H9 (cell line): ENCODE results near the gene DIS3L2. TPM values are rescaled to one million over a fixed set of nuclear protein-coding genes. Genes with fewer than 3 reads are reported as not detected.

Source experiments
- DNase-seq: peaks from one replicate; pipeline ENCODE4 v3.0.0-alpha.2; 2017
- H2AFZ ChIP-seq: one replicate; pipeline ENCODE4 v1.6.1; 2013; ENCODE audit warnings: mild to moderate bottlenecking, low read length, control low read depth, moderate library complexity
- H2AK5ac ChIP-seq: 2 replicates; pipeline ENCODE4 v1.6.1; 2013; ENCODE audit warnings: low read length, control low read depth, mixed read lengths; ENCODE audit not compliant: insufficient read length
- H2BK120ac ChIP-seq: one replicate; pipeline ENCODE4 v1.6.1; 2013; ENCODE audit warnings: low read depth, mild to moderate bottlenecking, low read length, control low read depth, inconsistent platforms; ENCODE audit not compliant: poor library complexity, severe bottlenecking
- H2BK12ac ChIP-seq: 2 replicates; pipeline ENCODE4 v1.6.1; 2013; ENCODE audit warnings: low read length, control low read depth, mixed read lengths, low read depth; ENCODE audit not compliant: insufficient read length
- H2BK15ac ChIP-seq: 2 replicates; pipeline ENCODE4 v1.6.1; 2013; ENCODE audit warnings: low read depth, low read length, control low read depth
- H2BK20ac ChIP-seq: one replicate; pipeline ENCODE4 v1.6.1; 2013; ENCODE audit warnings: low read depth, mild to moderate bottlenecking, low read length, control low read depth, inconsistent platforms; ENCODE audit not compliant: poor library complexity, severe bottlenecking
- H2BK5ac ChIP-seq: 2 replicates; pipeline ENCODE4 v1.6.1; 2013; ENCODE audit warnings: low read length, control low read depth, mixed read lengths; ENCODE audit not compliant: insufficient read length
- H3K14ac ChIP-seq: 2 replicates; pipeline ENCODE4 v1.6.1; 2013; ENCODE audit warnings: low read length, control low read depth; ENCODE audit not compliant: insufficient read depth
- H3K18ac ChIP-seq: 2 replicates; pipeline ENCODE4 v1.6.1; 2013; ENCODE audit warnings: low read depth, mild to moderate bottlenecking, mixed read lengths, low read length, control low read depth; ENCODE audit not compliant: insufficient read length
- H3K23ac ChIP-seq: 2 replicates; pipeline ENCODE4 v1.6.1; 2013; ENCODE audit warnings: low read length, control low read depth, mixed read lengths, low read depth; ENCODE audit not compliant: insufficient read length
- H3K23me2 ChIP-seq: 2 replicates; pipeline ENCODE4 v1.6.1; 2013; ENCODE audit warnings: low read depth, mild to moderate bottlenecking, mixed read lengths, low read length, control low read depth; ENCODE audit not compliant: insufficient read length, poor library complexity, severe bottlenecking
- H3K27ac ChIP-seq: 2 replicates; pipeline ENCODE4 v1.5.1; 2013; ENCODE audit warnings: low read length, control low read depth, mixed read lengths, low read depth; ENCODE audit not compliant: insufficient read length
- H3K27me3 ChIP-seq: 2 replicates; pipeline ENCODE4 v1.6.1; 2013; ENCODE audit warnings: low read length, control low read depth, inconsistent platforms; ENCODE audit not compliant: insufficient read depth
- H3K4ac ChIP-seq: 2 replicates; pipeline ENCODE4 v1.6.1; 2013; ENCODE audit warnings: low read depth, mild to moderate bottlenecking, control low read depth, inconsistent platforms, low read length, moderate library complexity
- H3K4me1 ChIP-seq: 2 replicates; pipeline ENCODE4 v1.6.1; 2013; ENCODE audit warnings: low read length, control low read depth, inconsistent platforms; ENCODE audit not compliant: insufficient read depth
- H3K4me2 ChIP-seq: 2 replicates; pipeline ENCODE4 v1.6.1; 2013; ENCODE audit warnings: low read length, control low read depth, mixed read lengths; ENCODE audit not compliant: insufficient read length, insufficient read depth
- H3K56ac ChIP-seq: 2 replicates; pipeline ENCODE4 v1.6.1; 2013; ENCODE audit warnings: low read depth, mild to moderate bottlenecking, mixed read lengths, low read length, control low read depth; ENCODE audit not compliant: insufficient read length
- H3K79me1 ChIP-seq: 2 replicates; pipeline ENCODE4 v1.6.1; 2013; ENCODE audit warnings: low read depth, mild to moderate bottlenecking, moderate library complexity, low read length, control low read depth, inconsistent platforms; ENCODE audit not compliant: insufficient read depth, poor library complexity, severe bottlenecking
- H3K79me2 ChIP-seq: 2 replicates; pipeline ENCODE4 v1.6.1; 2013; ENCODE audit warnings: low read length, control low read depth, inconsistent platforms; ENCODE audit not compliant: insufficient read depth
- H3K9ac ChIP-seq: 2 replicates; pipeline ENCODE4 v1.6.1; 2013; ENCODE audit warnings: low read length, control low read depth, mixed read lengths; ENCODE audit not compliant: insufficient read length; ENCODE audit errors: extremely low read depth
- H3K9me3 ChIP-seq: one replicate; pipeline ENCODE4 v1.6.1; 2013; ENCODE audit warnings: low read depth, low read length, inconsistent platforms; ENCODE audit not compliant: control insufficient read depth
- H3T11ph ChIP-seq: one replicate; pipeline ENCODE4 v1.6.1; 2013; ENCODE audit warnings: mild to moderate bottlenecking, low read length, control low read depth, inconsistent platforms
- H4K20me1 ChIP-seq: one replicate; pipeline ENCODE4 v1.6.1; 2013; ENCODE audit not compliant: control insufficient read depth, insufficient read length, insufficient read depth
- H4K5ac ChIP-seq: 2 replicates; pipeline ENCODE4 v1.6.1; 2013; ENCODE audit warnings: low read depth, mild to moderate bottlenecking, mixed read lengths, low read length, control low read depth; ENCODE audit not compliant: insufficient read length
- H4K8ac ChIP-seq: replicated peaks from 2 replicates; pipeline ENCODE4 v1.6.1; 2013; ENCODE audit warnings: low read length, control low read depth, mixed read lengths, low read depth; ENCODE audit not compliant: insufficient read length
- H4K91ac ChIP-seq: 2 replicates; pipeline ENCODE4 v1.6.1; 2013; ENCODE audit warnings: low read depth, mild to moderate bottlenecking, moderate library complexity, mixed read lengths, low read length, control low read depth; ENCODE audit not compliant: insufficient read length
- H3K27ac Mint-ChIP-seq, 3 experiments: 2 replicates in 2 of 3; 3 replicates in 1 of 3; pipeline ENCODE4 v1.8.0; 2020 to 2021; ENCODE audit warnings: mixed read lengths in 3 of 3, mild to moderate bottlenecking in 1 of 3, moderate library complexity in 1 of 3
- H3K27me3 Mint-ChIP-seq: 2 replicates; pipeline ENCODE4 v1.8.0; 2021; ENCODE audit warnings: low read depth, mild to moderate bottlenecking, moderate library complexity, mixed read lengths
- H3K36me3 Mint-ChIP-seq, 3 experiments: 2 replicates in 2 of 3; 3 replicates in 1 of 3; pipeline ENCODE4 v1.8.0; 2020 to 2021; ENCODE audit warnings: low read depth in 3 of 3, mixed read lengths in 3 of 3; ENCODE audit not compliant: insufficient read depth in 1 of 3
- H3K4me1 Mint-ChIP-seq, 2 experiments: 2 replicates each; pipeline ENCODE4 v1.8.0; 2020; ENCODE audit warnings: mixed read lengths in 2 of 2
- H3K4me3 Mint-ChIP-seq, 2 experiments: 2 replicates in 1 of 2; 3 replicates in 1 of 2; pipeline ENCODE4 v1.8.0; 2020 to 2021; ENCODE audit warnings: mild to moderate bottlenecking in 2 of 2, mixed read lengths in 2 of 2, moderate library complexity in 1 of 2
- H3K9me3 Mint-ChIP-seq, 2 experiments: 2 replicates in 1 of 2; 3 replicates in 1 of 2; pipeline ENCODE4 v1.8.0; 2020; ENCODE audit warnings: mild to moderate bottlenecking in 2 of 2, mixed read lengths in 2 of 2, moderate library complexity in 1 of 2
- CTCF ChIP-seq: fragments of 200-600 bp; sonication (generic); conservative IDR thresholded peaks from 3 replicates; pipeline ENCODE4 v1.8.0; 2021; ENCODE audit warnings: antibody characterized with exemption, mild to moderate bottlenecking
- WGBS: extraction: QIAGEN DNeasy Blood & Tissue Kit; methylation state at CpG from one replicate; pipeline ENCODE4 v1.1.7; 2013; ENCODE audit warnings: missing lambda C conversion rate, low lambda C conversion rate, mixed read lengths; ENCODE audit not compliant: insufficient read length; ENCODE audit errors: extremely low coverage; 5-methylcytosine and 5-hydroxymethylcytosine counted together
- total RNA-seq: library from RNA; stranded (reverse); gene quantifications from 2 replicates; pipeline ENCODE4 v1.2.1, GENCODE V29; 2021

The DIS3L2 gene
- total RNA-seq, 1 experiment from 2014 or later: 28.1 TPM

DNA sequence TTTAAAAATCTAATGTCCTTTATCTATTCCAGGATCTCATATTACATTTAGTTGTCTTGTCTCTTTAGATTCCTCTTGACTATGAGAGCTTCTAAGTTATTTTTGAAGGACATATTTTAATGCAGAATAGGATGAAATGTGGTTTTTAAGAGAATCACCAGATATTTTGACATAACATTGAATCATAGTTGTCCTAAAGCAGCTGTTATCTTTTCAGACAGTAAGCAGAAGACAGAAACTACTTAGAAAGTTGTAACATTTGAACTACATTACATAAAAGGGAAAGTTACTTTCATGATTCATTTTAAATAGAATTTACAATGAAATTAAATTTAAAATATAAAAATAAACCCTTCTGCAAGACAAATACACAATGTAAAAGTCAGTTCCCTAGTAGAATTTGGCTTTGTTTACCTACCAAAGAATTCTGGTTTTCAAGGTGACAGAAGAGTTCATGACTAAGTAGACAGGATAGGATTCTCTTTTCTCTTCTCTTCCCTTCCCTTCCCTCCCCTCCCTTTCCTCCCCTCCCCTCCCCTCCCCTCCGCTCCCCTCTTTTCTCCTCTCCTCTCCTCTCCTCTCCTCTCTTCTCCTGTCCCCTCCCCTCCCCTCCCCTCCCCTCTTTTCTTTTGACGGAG is 186.0 kb downstream of the DIS3L2 start:
- H3K56ac ChIP-seq: no peak overlapping the region
- no peaks in the 10 kb centered on the region for H4K20me1 ChIP-seq
- no peak overlapping the region for H3K23ac ChIP-seq
- no peak overlapping the region for H3K4me3 Mint-ChIP-seq
- WGBS: no CpG with 5 or more reads among the region's 2 CpGs
- no peaks in the 10 kb centered on the region for H3K9me3 ChIP-seq
- H2BK15ac ChIP-seq: no peak overlapping the region
- H3K79me2 ChIP-seq: no peaks in the 10 kb centered on the region
- no peak overlapping the region for H3K27ac ChIP-seq
- peaks cover 0 to 4% (median 3%) of the 10 kb centered on the region in 3 experiments; a peak in 3 of 7 replicates for H3K36me3 Mint-ChIP-seq
- no peak overlapping the region for H3K14ac ChIP-seq
- H2BK12ac ChIP-seq: no peak overlapping the region
- no peak for TF ChIP-seq CTCF
- H2AK5ac ChIP-seq: no peak overlapping the region
- no peak overlapping the region for H3T11ph ChIP-seq
- no peak overlapping the region for H3K4ac ChIP-seq
- H2BK120ac ChIP-seq: no peak overlapping the region
- no peak overlapping the region for H2BK5ac ChIP-seq
- no peaks in the 10 kb centered on the region for H3K27me3 ChIP-seq
- H3K9me3 Mint-ChIP-seq: no peaks in the 10 kb centered on the region
- no peaks in the 10 kb centered on the region for H3K79me1 ChIP-seq
- no peaks in the 10 kb centered on the region for H3K23me2 ChIP-seq
- no peak overlapping the region for H2AFZ ChIP-seq
- no peak overlapping the region for H4K91ac ChIP-seq
- H3K9ac ChIP-seq: no peak overlapping the region
- no peak overlapping the region for H3K4me2 ChIP-seq
- no peak overlapping the region for H4K8ac ChIP-seq
- DNase-seq: no peak
- H2BK20ac ChIP-seq: no peak overlapping the region
- no peak overlapping the region for H3K27ac Mint-ChIP-seq
- no peaks in the 10 kb centered on the region for H3K27me3 Mint-ChIP-seq
- no peaks in the 10 kb centered on the region for H3K4me1 ChIP-seq
- no peaks in the 10 kb centered on the region for H3K4me1 Mint-ChIP-seq
- no peak overlapping the region for H4K5ac ChIP-seq
- no peak overlapping the region for H3K18ac ChIP-seq
